ENCODE measurements around the gene STK10.

The STK10 gene

DNA sequence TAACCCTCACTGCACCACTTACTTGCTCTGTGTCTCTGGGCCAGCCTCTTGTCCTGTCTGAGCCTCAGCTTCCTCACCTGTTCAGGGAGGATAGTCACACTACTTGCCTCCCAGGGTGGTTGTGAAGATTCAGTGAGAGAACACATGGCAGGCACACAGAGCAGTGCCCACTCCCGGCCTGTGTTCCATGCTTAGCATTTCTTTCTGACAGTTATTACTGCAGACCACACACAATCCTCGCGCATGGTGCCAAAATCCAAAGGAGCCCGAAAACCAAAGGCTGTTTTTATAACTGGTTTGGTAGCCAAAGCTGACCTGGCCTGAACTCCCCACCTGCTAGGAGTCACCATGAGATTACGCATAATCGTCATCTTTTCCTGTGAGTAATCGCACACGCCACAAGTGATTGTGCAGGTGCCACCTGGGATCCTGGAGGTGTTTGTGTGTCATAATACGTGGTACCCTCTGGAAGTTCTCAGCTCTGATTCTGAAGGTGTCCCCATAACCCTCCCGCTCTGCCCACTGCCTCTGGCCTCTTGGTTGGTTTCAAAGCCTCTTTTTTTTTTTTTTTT lies 97.0 kb downstream of the STK10 start:
- no peak for DNase-seq (ENCODE audit: low read depth in 2 of 2)

- DNase-seq (ENCODE audit: low read depth in 2 of 2) = no peak
These were observed 98.5 kb downstream of the STK10 start for GRCh38 chr5:172089298-172090117.

DNA sequence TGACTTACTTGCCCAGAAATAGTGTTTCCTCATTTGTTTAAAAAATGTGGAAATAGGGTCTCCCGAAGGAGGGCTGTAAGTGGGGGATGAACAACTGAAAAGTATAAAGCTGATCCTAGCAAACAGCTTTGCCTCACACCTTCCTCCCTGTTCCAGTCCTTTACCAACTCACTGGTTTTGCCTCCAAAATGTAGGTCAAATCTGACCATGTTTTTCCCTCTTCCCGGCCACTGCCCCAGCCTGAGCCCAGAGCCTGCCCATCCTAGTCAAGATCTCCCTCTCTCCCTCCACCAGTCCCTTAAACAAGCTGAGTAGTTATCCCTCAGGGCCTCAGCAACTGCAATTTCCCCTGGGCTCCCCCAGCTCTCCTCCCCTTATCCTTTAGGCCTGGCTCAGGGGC lies 99.2 kb downstream of the STK10 start:
- DNase-seq (ENCODE audit: low read depth in 2 of 2) = no peak

GRCh38 chr5:172086194-172086975 lies 101.6 kb downstream of the STK10 start:
- no peak for DNase-seq (ENCODE audit: low read depth in 2 of 2)

DNA sequence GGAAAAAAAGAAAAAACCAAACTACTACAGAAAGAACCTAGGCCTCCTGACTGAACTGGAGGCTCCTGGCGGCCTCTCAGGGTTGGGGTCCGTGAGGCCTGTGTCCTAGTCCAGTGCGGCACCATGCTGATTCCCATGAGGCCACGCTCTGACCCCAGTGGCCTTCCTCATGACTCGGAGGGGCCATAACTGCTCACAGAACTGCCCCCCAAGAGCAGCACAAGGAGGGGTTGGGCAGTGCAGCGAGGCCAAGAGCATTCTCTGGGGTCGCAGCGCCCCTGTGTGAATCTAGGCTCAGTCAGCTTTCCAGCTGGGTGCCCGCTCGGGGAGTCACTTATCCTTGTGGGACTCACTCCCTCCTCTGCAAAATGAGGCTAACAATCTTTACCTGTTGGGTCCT lies 102.3 kb downstream of the STK10 start:
- no peak for DNase-seq (ENCODE audit: low read depth in 2 of 2)

- no peak for DNase-seq (ENCODE audit: low read depth in 2 of 2)
These were observed 105.8 kb downstream of the STK10 start for GRCh38 chr5:172082180-172082579.

DNA sequence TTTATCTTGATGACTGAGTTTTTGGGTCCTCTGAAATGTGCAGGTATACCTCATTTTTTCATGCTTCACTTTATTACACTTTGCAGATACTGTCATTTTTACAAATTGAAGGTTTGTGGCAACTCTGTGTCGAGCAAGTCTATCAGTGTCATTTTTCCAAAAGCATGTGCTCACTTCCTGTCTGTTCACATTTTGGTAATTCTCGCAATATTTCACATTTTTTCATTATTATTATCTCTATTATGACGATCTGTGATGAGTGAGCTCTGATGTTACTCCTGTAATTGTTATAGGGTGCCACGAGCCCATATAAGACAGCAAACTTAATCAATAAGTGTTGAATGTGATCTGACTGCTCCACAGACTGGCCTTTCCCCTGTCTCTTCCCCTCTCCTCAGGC lies 108.1 kb downstream of the STK10 start:
- DNase-seq (ENCODE audit: low read depth in 2 of 2) = no peak

GRCh38 chr5:172078726-172079345 lies 109.2 kb downstream of the STK10 start:
- DNase-seq (ENCODE audit: low read depth in 2 of 2) = no peak

GRCh38 chr5:172077664-172078425 lies 110.2 kb downstream of the STK10 start:
- no peak for DNase-seq (ENCODE audit: low read depth in 2 of 2)

- no peak for DNase-seq (ENCODE audit: low read depth in 2 of 2)
These were observed 111.2 kb downstream of the STK10 start for GRCh38 chr5:172076761-172077244.

DNA sequence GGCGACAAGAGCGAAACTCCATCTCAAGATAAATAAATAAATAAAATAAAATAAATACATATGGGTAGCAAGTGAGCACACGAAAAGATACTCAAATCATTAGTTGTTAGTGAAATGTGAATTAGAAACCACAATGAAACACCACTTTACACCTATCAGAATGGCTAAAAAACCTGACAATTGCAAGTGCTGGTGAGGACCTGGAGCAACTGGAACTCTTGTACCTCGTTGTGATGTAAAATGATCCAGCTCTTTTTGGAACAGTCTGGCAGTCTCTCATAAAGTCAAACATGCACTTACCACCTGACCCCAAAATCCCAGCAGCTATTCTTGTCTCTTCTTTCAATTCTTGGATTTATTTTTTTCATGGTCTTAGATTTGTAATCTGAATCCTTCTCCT lies 112.4 kb downstream of the STK10 start:
- DNase-seq (ENCODE audit: low read depth in 2 of 2) = no peak

- DNase-seq (ENCODE audit: low read depth in 2 of 2) = no peak
These were observed 113.1 kb downstream of the STK10 start for GRCh38 chr5:172074896-172075295.

DNA sequence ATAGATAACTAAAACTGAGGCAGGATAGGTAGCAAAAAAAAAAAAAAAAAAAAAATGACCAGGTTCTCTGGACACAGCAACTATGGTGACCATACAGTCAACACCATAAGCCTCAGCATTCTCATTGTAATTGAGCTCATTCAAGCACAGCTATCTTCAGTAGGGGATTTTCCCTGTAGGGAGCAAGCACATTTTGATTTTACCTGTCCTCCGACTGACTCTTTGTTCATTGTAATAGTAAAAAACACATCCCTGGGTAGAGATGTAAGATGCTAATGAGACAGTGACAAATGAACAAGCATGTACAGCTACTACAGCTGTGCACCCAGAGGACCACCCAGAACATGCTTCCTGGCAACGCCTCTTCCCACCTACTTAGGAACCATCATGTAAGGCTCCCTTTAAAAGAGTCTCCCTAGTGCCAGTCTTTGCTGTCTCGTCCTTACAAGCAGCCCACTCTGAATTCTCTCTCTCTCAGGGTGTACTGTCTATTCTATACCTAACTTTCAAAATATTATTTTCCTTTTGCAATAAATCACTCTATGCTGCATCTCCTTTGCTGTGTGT lies 116.6 kb downstream of the STK10 start:
- no peak for DNase-seq (ENCODE audit: low read depth in 2 of 2)

DNA sequence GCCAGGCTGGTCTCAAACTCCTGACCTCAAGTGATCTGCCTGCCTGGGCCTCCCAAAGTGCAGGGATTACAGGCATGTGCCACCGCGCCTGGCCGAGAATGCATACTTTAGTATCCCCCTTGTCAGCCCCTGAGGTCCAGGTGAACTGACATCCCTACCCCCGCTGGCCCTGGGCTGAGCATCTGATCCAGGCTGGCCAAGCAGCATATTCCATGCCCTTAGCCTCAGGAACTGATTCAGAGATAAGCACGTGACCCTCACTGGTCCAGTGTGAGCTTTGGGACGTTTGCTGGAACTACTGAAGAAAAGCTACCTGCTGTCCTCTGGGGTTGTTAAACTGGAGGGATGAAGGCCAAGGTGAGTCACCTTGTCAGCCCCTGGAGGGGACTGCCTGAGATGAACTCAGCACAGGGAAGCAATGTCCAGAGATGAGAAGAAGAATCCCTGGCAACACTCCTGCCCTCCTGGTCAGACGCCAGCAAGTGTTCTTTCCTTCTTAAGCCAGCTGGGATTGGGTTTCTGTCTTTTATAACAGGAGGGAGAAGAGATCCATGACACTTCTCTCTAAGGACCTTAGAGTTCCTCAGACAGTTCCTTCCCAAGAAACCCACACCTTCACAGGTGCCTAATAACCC lies 122.5 kb downstream of the STK10 start:
- no peak for DNase-seq (ENCODE audit: low read depth in 2 of 2)

DNA sequence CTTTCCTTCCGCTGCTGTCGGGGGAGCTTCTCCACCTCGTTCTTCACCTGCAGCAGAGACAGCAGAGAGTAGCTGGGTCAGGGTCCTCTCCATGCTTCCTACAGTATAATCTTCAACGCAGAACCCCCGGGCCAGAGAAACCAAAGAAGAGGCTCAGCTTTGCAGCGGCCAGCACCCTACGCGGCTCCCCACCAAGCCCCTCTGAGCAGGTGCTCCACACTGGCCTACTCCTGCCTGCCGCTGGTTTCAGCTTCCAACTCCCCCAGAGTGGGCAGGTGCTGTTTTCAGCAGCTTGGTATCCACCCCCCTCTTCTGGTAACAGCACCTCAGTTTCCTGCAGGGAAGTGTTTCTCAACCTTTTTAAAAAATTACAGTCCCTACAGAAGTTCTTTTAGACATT lies 123.3 kb downstream of the STK10 start:
- DNase-seq (ENCODE audit: low read depth in 2 of 2) = no peak

GRCh38 chr5:172064358-172064757 lies 123.7 kb downstream of the STK10 start:
- no peak for DNase-seq (ENCODE audit: low read depth in 2 of 2)

DNA sequence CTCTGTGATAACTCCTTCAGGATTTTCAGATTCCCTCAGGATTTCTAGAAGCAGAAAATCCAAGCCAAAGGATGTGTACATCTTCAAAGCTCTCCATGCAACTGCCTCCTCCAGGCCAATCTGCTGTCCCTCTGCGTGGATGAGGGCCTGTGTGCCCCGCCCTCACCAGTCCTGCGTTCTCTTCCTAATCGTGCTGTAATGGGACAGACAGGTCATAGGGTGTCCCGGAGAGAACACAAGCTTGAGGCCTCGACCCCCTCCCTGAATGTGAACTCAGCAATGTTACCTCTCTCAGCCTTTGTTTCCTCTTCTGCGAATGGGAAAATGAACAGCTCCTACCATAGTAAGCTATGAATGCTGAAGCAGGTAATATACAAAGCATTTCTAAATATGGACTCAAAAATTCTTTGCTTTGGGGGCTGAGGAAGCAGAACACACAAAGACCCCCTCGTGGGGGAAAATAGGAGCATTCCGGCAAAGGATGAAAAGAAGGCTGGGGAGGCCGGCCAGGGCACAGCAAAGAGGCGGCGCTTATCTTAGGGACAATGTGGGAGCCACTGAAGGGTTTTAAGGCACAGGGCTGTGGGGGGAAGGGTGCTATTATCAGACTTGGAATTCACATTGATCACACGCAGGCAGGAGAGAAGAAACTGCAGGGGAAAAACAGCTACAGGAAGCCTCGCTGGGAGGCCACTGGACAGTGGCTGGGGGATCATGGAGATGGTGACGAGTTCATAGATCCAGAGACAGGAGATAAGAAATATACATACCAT lies 124.4 kb downstream of the STK10 start:
- no peak for DNase-seq (ENCODE audit: low read depth in 2 of 2)

DNA sequence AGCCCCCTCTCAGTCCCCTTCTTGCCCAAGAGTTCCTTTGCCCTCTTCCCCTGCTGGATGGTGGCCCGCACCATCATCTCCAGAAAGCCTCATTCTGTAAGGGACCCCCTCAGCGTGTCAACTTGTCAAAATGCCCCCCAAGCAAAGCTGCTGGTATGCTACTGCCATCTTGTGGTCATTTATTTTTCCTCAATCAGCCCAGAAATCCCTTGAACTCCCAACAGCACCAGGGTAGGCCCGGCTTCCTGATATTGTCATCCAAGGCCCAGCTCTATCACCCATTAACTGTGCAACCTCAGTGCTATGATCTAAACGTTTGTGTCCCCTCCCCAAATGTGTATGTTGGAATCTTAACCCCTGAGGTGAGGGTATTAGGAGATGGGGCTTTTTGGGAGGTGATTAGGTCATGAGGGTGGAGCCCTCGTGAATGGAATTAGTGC lies 128.3 kb downstream of the STK10 start:
- DNase-seq (ENCODE audit: low read depth in 2 of 2) = no peak

GRCh38 chr5:172058088-172058487 lies 129.9 kb downstream of the STK10 start:
- no peak for DNase-seq (ENCODE audit: low read depth in 2 of 2)

DNA sequence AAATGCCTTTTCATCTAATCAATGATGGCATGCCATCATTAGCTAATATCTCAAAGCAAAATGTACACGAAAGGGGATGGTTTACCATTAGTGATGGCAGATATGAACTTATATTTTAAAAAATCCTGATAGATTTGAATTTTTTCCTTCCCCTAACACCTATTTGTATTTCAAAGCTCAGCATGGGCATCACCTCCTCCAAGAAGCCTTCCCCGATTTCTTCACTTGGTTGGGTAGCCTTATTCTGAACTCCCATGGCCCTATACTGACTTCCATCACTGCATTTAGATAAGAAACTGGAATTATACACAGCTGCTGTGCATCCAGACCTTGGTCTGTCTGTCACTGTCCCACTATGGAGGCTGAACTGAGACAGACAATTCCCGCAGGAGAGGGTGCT lies 132.0 kb downstream of the STK10 start:
- DNase-seq (ENCODE audit: low read depth in 2 of 2) = no peak

All from stimulated activated CD8-positive, alpha-beta memory T cell treated with anti-CD3 and anti-CD28 coated beads, Interleukin-2, amount 100 ng/mL, for 1 hour (primary cell).